A673 (cell line): ENCODE results near the gene RASGRF1.
"Not testable (repeated sequence)": the region's sequence is repeated elsewhere in the genome, so short reads cannot be mapped to it uniquely, and the experiment has no call there.

Experiments
- CTCF ChIP-seq: fragments of 300-800, 200-600 bp; sonication (generic); conservative IDR thresholded peaks from 2 replicates; pipeline ENCODE4 v1.5.1; 2017; ENCODE audit warnings: low read depth, mild to moderate bottlenecking, antibody characterized with exemption, low read length, moderate library complexity, mixed read lengths
- EZH2 ChIP-seq: fragments of 200-600 bp; sonication (generic); IDR thresholded peaks from 2 replicates; pipeline ENCODE4 v1.6.1; 2017; ENCODE audit warnings: borderline replicate concordance, low read depth, mild to moderate bottlenecking, mixed read lengths, antibody characterized with exemption, low read length; ENCODE audit not compliant: poor library complexity, severe bottlenecking

GRCh38 chr15:79024493-79024892 is 66.1 kb downstream of the RASGRF1 start:
- TF ChIP-seq CTCF, EZH2: not testable (repeated sequence)
